GM19238 (cell line): ENCODE data around the gene RFC5.
"Not testable (repeated sequence)": the region's sequence is repeated elsewhere in the genome, so short reads cannot be mapped to it uniquely, and the experiment has no call there.

Experiments
- DNase-seq: peaks from one replicate; pipeline ENCODE4 v3.0.0; 2011; ENCODE audit warnings: low spot score; ENCODE audit not compliant: insufficient read length

The RFC5 gene

DNA sequence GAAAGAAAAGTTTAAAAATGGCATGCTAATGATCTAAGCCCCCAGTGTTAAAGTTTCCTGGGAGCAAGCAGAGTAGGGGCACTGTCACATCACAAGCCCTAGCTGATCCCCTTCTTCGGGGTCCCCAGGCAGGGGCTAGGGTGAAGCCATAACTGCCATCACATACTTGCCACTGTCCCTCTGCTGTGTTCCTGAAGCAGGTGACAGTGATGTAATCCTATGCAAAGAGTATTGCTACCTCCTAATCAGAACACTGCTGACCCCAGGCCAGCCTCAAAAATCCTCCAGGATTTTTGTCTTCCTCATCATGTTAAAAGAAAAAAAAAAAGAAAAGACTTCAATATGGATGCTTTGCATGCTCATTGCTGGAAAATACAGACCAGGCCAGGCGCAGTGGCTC lies 1.2 kb upstream of the RFC5 start:
- DNase-seq = no peak

DNA sequence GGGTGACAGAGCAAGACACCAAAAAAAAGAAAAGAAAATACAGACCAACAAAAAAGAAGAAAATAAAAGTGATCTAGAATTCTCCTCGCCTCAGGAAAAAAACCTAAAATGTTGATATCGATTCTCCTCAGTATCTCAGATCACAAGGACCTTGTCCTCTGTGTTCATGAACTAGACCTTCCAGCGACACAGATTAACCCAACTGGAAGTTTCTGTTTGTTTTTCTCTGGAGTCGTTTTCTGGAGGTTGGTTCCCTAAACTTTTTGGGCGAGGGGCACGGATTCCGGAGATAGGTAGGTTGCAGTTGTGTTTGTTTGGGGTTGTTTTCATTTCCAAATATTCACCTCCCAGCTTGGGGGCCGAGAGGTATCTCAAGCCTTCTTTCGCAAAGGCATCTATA lies 559 bp upstream of the RFC5 start:
- DNase-seq = no peak

DNA sequence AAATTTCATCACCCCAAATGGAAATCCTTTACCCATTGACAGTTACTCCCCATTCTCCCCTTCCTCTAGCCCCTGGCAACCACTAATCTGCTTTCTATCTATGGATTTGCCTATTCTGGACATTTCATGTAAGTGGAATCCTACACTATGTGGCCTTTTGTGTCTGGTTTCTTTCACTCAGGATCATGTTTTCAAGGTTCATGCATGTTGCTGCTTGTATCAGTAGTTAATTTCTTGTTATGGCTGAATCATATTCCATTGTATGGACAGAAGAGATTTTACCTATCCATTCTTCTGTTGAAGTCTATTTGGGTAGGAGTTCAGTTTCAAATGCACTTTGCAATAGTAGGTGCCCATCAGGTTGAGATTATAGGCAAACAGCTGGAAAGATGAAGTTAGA lies 1.4 kb downstream of the RFC5 start:
- no peak for DNase-seq

DNA sequence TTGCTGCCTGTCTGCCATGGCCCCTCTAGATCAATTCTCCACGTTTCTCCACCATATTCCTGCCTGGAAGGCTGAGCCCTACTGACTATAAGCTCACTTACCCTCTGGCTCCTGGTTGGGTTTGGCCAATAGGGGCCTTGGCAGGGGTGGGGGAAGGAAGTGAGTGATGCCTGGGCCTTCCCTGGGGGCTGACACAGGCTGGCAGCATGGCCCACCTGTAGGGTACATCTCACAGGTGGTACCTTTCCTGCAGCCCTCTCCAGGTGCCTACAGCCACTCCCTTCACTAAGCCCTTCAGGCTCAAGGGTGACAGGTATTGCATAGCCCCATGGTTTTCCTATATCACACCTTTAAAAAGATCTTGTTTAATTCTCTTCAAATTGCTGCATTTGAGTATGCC lies 3.5 kb downstream of the RFC5 start:
- DNase-seq = no peak

DNA sequence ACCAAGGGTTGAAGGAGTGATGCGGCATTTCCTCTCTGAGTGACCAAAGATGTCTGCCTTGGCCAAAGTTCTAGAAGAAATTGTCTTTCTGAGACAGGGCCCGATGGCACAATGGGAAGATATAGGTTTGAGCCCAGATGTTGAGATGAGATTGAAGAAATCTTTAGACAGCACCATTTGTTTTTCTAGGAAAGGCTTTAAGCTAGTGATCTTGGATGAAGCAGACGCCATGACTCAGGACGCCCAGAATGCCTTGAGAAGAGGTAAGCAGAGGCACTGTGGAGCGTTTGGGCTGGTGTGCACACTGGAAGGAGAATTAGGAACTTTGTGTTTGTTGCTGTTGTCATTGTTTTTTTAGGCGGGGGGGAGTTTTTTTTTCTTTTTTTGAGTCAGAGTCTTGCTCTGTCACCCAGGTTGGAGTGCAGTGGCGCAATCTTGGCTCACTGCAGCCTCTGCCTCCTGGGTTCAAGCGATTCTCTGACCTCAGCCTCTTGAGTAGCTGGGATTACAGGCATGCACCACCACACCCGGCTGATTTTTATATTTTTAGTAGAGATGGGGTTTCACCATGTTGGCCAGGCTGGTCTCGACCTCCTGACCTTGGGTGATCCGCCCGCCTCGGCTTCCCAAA lies 5.7 kb downstream of the RFC5 start:
- not testable (repeated sequence) for DNase-seq

DNA sequence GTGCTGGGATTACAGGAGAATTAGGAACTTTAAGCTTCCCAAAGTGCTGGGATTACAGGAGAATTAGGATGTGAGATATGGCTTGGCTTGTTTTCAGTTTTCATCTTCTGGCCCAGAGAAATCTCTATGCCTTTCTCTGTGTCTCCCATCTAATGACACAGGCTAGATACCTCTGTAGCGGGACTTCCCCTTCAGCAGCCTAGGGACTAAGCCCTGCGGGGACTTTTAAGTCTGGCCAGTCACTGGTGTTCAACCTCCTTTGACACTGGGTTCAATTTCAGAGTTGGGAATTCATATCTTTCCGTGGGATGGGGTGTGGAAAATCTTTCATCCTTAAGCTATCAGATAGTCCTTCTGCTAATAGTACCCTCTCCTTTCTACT lies 6.2 kb downstream of the RFC5 start:
- no peak for DNase-seq

DNA sequence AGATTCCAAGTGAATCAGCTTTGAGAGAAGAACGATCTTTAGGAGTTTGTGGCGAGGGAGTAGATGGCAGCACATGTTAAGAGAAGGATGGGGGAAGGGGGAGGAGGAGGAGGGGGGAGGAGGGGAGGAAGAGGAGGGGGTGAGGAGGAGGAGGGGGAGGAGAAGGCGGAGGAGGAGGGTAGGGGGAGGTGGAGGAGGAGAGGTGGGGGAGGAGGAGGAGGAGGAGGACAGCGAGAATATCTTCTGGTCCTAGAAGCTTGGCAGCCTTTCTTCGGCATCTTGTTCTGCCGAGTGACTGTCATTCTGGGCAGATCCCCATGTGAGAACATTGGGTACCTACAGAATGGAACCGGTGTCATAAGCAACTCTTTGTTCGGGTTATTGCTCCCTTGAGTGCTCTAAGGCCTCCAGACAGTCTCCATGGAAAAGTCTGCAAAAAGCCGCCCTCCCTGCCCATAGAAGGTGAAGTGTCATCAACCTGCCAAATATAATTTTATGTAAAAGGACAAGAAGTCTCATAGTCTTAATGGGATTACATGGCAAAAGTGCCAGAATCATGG lies 6.9 kb downstream of the RFC5 start:
- no peak for DNase-seq

DNA sequence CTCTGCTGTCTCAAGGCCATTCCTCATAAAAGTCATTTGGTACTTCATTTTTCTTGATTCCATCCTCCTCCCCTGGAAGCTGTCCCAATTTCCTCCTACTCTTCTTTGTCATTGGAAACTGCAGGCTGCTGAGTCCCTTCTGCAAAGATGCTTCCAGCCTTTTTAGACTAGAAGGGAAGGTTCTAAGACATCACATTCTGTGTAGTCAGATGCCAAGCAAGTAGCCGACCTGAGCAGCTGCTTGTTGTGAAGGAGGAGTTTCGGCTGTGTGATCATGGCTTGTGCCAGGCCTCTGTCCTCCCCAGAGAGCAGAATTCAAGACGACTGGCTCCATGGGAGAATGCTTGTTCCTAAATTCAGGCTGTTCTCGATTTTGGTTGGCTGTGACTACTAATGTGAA lies 8.7 kb downstream of the RFC5 start:
- no peak for DNase-seq

DNA sequence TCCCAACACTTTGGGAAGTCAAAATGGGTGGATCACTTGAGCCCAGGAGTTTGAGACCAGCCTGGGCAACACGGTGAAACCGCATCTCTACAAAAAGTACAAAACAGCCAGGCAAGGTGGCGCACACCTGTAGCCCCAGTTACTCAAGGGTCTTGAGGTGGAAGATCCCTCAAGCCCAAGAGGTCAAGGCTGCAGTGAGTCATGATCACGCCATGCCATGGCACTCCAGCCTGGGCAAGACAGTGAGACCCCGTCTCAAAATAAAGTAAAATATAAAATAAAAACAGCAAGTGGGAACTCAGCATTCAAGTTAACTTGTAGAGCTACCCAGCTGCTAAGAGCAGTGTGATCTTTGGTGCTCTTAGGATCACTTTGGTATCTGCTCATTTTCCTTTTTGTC lies 12.7 kb downstream of the RFC5 start:
- no peak for DNase-seq

DNA sequence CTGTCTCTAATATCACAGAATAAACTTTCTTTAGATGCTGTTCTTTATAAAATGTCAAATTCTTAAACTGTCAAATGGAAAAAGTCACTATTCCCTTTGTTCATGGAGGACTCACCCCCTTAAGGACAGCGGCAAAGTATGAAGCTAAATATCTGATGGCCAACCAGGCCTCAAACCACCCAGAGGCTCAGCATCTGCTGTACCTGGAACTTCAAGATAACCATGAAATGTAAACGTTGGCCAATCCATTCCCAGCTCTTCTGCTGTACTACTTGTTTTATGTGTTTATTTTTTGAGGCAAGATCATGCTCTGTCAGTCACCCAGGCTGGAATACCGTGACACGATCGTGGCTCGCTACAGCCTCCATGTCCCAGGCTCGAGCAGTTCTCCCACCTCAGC lies 15.7 kb downstream of the RFC5 start:
- no peak for DNase-seq

DNA sequence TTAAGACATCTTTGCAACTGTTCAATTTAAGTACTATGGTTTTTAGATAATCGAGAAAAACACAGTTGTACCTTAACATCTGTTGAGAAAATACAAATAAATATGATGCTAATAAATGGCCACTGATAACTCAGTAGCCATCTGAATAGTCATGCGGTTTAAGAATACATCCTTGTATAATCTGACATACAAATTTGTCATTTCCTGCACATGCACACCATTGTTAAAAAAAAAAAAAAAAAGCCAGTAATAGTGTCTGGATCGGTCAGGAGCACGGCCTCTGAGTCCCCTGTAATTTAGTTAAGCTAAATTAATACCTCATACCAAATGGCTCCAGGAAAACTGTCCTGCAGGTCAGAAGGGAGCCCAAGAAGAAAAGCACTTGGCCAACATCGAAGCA lies 16.8 kb downstream of the RFC5 start:
- DNase-seq = no peak

DNA sequence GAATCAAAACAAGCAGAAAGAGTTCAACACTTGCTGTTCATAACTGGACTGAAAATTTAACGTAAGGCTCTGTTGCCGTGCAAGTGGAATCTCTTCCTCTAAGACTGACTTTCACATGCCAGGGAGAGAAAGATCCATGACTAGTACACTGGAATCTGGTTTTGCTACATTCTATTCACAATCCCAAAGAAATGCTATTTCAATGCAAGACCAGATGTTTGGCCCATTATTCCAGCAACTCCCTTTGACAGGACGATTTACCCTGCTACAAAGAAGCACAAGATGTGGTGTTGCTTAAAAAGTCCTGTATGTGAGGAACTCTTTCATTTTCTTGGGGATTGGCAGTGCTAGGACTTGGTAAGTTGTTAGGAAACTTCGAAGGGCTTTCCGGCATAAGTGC lies 17.4 kb downstream of the RFC5 start:
- DNase-seq = no peak

DNA sequence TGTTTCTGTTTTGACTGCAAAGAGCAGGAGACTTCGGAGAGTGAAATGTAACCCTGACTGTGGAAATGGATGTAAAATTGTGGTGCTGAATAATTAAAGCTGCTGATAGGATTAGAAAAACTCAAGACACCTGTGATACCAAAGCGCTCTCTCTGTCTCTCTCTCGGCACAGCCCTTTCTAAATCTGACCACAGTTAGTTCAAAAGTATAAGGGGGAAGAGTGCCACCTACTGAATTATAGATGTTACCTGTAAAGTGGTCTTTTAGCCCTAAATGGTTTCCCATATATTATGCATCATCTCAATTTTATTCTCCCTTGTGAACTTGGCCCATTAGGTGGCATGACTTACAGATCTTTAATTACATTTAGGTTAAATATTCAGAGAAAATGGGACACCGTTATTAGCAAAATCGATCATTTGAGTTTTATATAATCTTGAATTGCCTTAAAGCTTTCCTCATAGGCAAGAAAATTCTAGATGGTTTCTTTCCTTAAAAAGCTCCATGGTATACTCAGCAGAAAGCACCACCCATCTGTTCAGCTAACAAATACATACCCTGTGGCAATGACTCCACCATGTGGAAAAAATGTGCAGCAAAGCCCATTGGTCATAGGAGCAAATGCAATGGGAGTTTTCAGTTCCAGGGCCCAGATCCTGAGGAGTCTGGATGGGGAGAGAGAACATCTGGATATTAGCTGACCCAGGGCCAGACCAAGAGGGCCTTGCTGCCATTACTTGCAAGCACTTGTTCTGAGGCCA lies 18.1 kb downstream of the RFC5 start:
- DNase-seq = no peak

DNA sequence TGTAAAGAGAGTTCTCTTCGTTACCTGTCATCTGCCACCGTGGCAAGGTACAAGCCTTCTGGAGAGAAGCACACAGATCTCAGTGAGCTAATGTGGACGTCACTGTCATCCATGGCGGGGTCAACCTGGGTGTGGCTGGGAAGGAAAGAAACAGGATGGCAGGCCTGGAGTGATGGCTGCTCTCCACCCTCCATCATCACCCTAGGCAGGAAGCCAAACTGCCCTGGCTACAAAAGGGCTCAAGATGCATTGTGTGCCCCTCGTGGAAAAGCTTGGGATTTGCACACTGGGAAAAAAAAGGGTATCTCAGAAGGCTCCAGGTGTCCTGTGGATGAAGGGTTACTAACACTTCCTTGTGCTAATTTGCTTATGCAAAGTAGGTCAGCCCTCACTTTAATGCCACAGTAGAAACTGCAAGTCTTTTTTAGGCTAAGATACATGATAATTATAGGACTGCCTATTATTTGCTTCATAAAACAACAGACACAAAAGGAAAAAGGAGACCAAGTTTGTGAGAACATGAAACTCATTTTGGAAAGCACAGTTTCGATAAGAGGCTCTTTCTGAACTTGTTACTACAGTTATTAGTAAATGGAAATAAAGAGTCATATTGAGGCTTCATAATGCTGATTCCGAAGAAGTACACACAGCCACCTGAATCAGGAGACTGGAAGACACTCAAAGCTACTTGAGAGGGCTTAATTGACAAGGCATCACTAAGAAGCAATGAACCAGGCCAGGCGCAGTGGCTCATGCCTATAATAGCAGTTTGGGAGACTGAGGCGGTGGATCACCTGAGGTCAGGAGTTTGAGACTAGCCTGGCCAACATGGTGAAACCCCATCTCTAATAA lies 18.9 kb downstream of the RFC5 start:
- DNase-seq = no peak

DNA sequence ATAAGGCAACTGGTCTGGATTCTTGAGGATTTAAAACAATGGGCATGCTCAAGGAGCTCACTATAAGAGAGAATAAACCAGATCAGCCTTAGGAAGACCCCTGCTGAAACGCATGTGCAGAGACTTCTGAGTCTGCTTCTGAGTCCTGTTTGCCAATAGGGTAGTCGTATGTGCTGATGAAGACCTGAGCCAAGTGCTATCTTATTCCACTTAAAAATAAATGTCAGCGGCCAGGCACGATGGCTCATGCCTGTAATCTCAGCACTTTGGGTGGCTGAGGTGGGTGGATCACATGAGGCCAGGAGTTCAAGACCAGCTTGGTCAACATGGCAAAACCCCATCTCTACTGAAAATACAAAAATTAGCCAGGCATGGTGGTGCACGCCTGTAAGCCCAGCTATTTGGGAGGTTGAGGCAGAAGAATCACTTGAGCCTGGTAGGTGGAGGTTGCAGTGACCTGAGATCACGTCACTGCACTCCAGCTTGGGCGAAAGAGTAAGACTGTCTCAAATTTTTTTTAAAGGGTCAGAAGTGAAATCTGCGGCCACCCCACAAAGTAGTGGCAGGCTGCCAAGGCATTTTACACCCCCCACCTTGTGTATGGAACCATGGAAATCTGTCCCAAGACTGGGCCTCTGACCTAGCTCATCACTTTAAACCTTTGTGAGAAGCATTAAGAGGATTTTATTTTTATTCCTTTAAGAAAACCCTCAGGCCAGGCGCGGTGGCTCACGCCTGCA lies 20.3 kb downstream of the RFC5 start:
- no peak for DNase-seq

DNA sequence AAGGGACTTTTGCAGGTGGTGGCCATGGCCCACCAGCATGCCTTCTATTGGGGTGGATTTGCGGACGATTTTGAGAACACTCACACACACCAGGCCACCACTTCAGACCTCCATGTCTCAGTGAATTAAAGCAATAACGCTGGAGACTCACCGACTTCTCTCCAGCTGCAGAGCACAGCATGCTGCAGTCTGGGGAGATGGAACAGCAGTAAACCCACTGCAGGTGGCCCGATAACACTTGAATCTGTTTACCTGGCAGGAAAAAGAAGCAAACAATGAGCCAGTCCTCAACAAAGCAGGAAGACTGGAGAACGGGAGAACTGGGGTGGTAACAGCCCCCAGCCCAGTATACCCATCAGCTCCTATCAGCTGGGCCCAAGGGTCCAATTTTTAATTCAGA lies 21.6 kb downstream of the RFC5 start:
- DNase-seq = no peak

DNA sequence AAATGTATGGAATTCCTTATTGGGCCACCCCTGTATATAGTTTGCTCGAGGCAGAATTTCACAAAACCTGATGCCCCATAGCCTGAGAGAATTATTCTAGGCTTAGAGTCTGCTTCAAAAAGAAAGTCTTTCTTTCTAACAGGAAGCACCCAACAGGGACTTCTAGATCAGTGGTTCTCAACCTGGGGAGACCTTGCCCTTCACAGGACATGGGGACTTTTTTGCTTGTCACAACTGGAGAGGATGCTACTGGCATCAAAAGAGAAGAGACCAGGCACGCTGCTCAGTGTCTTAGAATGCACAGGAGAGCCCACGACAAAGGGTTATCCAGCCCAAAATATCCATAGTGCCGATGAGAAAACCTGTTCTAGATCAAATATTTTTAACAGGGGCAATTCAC lies 25.6 kb downstream of the RFC5 start:
- no peak for DNase-seq

DNA sequence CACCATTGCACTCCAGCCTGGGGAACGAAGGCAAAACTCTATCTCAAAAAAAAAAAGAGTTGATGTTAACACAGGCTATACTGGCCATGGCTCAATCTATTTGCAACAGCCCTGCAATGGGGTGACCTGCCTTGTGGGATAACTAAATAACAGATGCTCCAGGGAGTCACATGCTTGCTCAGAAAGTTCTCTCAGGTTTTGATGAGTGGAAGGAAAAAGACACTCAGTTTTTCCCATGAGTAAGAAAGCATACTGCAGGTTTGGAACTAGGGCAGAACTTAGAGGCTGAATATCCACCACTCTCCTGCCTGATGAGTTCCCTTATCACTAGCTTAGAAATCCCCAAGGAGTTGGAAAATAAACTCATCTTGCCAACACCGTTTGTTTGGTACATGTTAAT lies 27.6 kb downstream of the RFC5 start:
- no peak for DNase-seq

DNA sequence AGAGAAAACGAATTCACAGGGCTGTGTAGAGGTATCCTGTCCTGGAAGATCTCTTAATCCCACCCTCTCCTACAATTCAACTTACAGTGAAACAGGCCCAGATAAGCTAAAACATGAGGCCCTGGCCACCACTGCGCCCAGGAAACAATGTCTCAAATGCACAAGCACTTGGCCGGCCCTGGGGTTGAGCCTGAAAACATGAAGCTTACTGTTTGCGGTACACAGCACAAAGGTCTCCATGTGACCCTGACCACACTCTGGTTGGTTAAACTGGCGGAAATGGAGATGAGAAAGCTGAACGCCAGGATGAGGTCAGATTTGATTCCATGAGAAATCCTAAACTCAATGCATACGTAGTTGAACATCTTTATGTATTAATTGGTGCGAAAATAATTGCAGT lies 28.1 kb downstream of the RFC5 start:
- no peak for DNase-seq

DNA sequence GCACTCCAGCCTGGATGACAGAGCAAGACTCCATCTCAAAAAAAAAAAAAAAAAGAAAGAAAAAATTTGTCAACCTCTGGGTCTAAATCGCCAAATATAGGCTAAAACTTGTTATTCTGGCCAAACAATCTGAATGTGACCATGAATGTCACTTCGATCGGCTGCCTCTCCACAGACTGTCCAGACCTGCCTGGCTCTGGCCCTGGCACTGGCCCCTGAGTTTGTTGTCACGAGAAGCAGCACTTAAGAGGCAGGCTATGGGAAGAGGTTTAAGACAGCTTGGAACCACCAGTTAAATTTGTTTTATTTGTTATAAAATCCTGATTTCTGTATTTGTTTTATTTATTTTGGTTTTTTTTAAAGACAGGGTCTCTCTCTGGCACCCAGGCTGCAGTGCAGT lies 29.9 kb downstream of the RFC5 start:
- DNase-seq = no peak
